Liver (tissue), 9 donors: ENCODE measurements around the gene PTPRC. TPM values are rescaled to one million over a fixed set of nuclear protein-coding genes. Genes with fewer than 3 reads are reported as not detected.

Experiments
- DNase-seq: peaks from one replicate; pipeline ENCODE4 v3.0.0-alpha.2; 2017; ENCODE audit warnings: low spot score
- H3K27ac ChIP-seq, 2 donors: one replicate each; pipeline ENCODE4 v1.7.0; 2013; ENCODE audit warnings: inconsistent platforms in 2 of 2, low read length in 2 of 2, control low read depth in 1 of 2, low read depth in 1 of 2, mild to moderate bottlenecking in 1 of 2
- H3K27me3 ChIP-seq, 4 donors: one replicate each; pipeline versions ENCODE4 v1.6.1 to v1.7.0; 2013; ENCODE audit warnings: low read length in 3 of 4, inconsistent platforms in 1 of 4, mild to moderate bottlenecking in 1 of 4, moderate library complexity in 1 of 4; ENCODE audit not compliant: control insufficient read depth in 4 of 4, insufficient read depth in 4 of 4
- H3K36me3 ChIP-seq, 4 donors: one replicate each; pipeline versions ENCODE4 v1.6.1 to v1.7.0; 2013; ENCODE audit warnings: low read length in 3 of 4, mild to moderate bottlenecking in 3 of 4, low read depth in 1 of 4, moderate library complexity in 1 of 4; ENCODE audit not compliant: control insufficient read depth in 4 of 4, insufficient read depth in 3 of 4
- H3K4me1 ChIP-seq, 4 donors: one replicate each; pipeline versions ENCODE4 v1.6.1 to v1.7.0; 2013; ENCODE audit warnings: low read length in 3 of 4, mild to moderate bottlenecking in 3 of 4, moderate library complexity in 1 of 4; ENCODE audit not compliant: control insufficient read depth in 4 of 4, insufficient read depth in 4 of 4
- H3K4me3 ChIP-seq, 3 donors: one replicate each; pipeline versions ENCODE4 v1.6.1 to v1.7.0; 2013; ENCODE audit warnings: low read length in 3 of 3, control low read depth in 1 of 3, low read depth in 1 of 3, mild to moderate bottlenecking in 1 of 3
- H3K9ac ChIP-seq, 2 donors: one replicate each; pipeline ENCODE4 v1.7.0; 2013; ENCODE audit warnings: low read length in 2 of 2, mild to moderate bottlenecking in 2 of 2, moderate library complexity in 2 of 2, control low read depth in 1 of 2, low read depth in 1 of 2
- H3K9me3 ChIP-seq, 4 donors: one replicate each; pipeline versions ENCODE4 v1.6.1 to v1.7.0; 2013; ENCODE audit warnings: low read length in 3 of 4; ENCODE audit not compliant: control insufficient read depth in 4 of 4
- ATF3 ChIP-seq: IDR thresholded peaks from 2 replicates; pipeline ENCODE4 v1.6.1; 2016; ENCODE audit warnings: antibody characterized with exemption
- CTCF ChIP-seq: fragments of 150-350 bp; IDR thresholded peaks from 2 replicates; pipeline ENCODE4 v1.5.1; 2017; ENCODE audit warnings: improper control_type of control experiment, low read depth, low read length; ENCODE audit not compliant: missing input control
- EGR1 ChIP-seq, 2 donors: IDR thresholded peaks; 2 replicates each; pipeline ENCODE4 v1.6.1; 2016 to 2018; ENCODE audit warnings: antibody characterized with exemption in 2 of 2, low read depth in 2 of 2
- FOXA1 ChIP-seq: IDR thresholded peaks from 2 replicates; pipeline ENCODE4 v1.6.1; 2016; ENCODE audit warnings: antibody characterized with exemption
- FOXA2 ChIP-seq: IDR thresholded peaks from 2 replicates; pipeline ENCODE4 v1.6.1; 2016; ENCODE audit warnings: antibody characterized with exemption
- HNF4A ChIP-seq, 2 donors: conservative IDR thresholded peaks; 2 replicates each; pipeline ENCODE4 v1.6.1; 2016; ENCODE audit warnings: antibody characterized with exemption in 2 of 2, mild to moderate bottlenecking in 2 of 2
- HNF4G ChIP-seq: IDR thresholded peaks from 2 replicates; pipeline ENCODE4 v1.6.1; 2016; ENCODE audit warnings: antibody characterized with exemption
- JUND ChIP-seq, 2 donors: IDR thresholded peaks; 2 replicates each; pipeline ENCODE4 v1.6.1; 2016; ENCODE audit warnings: antibody characterized with exemption in 2 of 2
- MAX ChIP-seq: IDR thresholded peaks from 2 replicates; pipeline ENCODE4 v1.6.1; 2016; ENCODE audit warnings: antibody characterized with exemption
- NR2F2 ChIP-seq: IDR thresholded peaks from 2 replicates; pipeline ENCODE4 v1.6.1; 2016; ENCODE audit warnings: antibody characterized with exemption
- REST ChIP-seq: IDR thresholded peaks from 2 replicates; pipeline ENCODE4 v1.6.1; 2016; ENCODE audit warnings: antibody characterized with exemption, mild to moderate bottlenecking
- RXRA ChIP-seq, 2 donors: IDR thresholded peaks; 2 replicates each; pipeline ENCODE4 v1.6.1; 2017 to 2018; ENCODE audit warnings: antibody characterized with exemption in 2 of 2, mild to moderate bottlenecking in 1 of 2
- SP1 ChIP-seq: IDR thresholded peaks from 2 replicates; pipeline ENCODE4 v1.6.1; 2018; ENCODE audit warnings: antibody characterized with exemption, mild to moderate bottlenecking
- TAF1 ChIP-seq: conservative IDR thresholded peaks from 2 replicates; pipeline ENCODE4 v1.6.1; 2016; ENCODE audit warnings: antibody characterized with exemption, mild to moderate bottlenecking
- YY1 ChIP-seq: IDR thresholded peaks from 2 replicates; pipeline ENCODE4 v1.6.1; 2016; ENCODE audit warnings: antibody characterized with exemption, mild to moderate bottlenecking
- ZBTB33 ChIP-seq: IDR thresholded peaks from 2 replicates; pipeline ENCODE4 v1.6.1; 2016; ENCODE audit warnings: antibody characterized with exemption
- whole genome bisulfite sequencing: extraction: QIAGEN DNeasy Blood & Tissue Kit; methylation state at CpG from one replicate; pipeline ENCODE4 v1.1.7; 2013; 5-methylcytosine and 5-hydroxymethylcytosine counted together
- polyA plus RNA-seq, 2 donors: library from polyadenylated mRNA; stranded (reverse) in 1 of 2; unstranded in 1 of 2; fragments of 200-250 nt in 1 of 2; fragments of >200 nt in 1 of 2; fragmentation: Nextera tagmentation in 1 of 2; extraction: Ambion mirVana in 1 of 2; gene quantifications; one replicate each; pipeline versions ENCODE4 v1.2.1 to v1.2.3, GENCODE V29; 2013 to 2015
- total RNA-seq, 2 donors: library from RNA; depleted of rRNA; stranded (reverse); fragments of >200 nt; gene quantifications; one replicate each; pipeline ENCODE4 v1.2.3, GENCODE V29; 2014
- donor health status: healthy.
- donor health status: healthy.
- donor health status: healthy.
- donor health status: healthy.
- donor health status: healthy.

Gene PTPRC
- total and polyA plus RNA-seq, 4 donors: 5.8 to 34.1 (median 16.2) TPM

GRCh38 chr1:198657550-198658064 lies 18.8 kb downstream of the PTPRC start:
- WGBS: 61% methylated on average over 3 of the region's 3 CpGs
- Histone ChIP-seq H3K4me1 (no peaks in the 10 kb centered on the region), H3K4me3 (no peak overlapping the region), H3K36me3 (no peaks in the 10 kb centered on the region), H3K9me3 (no peaks in the 10 kb centered on the region), H3K27ac (peak overlapping the region; percentile 58 to 59), H3K9ac (peak overlapping the region in 1 of 2 donors; percentile 6), H3K27me3 (no peaks in the 10 kb centered on the region)
- DNase-seq: no peak
- TF ChIP-seq RXRA (IDR thresholded peaks at IDR 0.05): no peak
- TF ChIP-seq YY1: no peak
- TF ChIP-seq HNF4A (conservative IDR thresholded peaks at IDR 0.05): no peak
- no peak for TF ChIP-seq FOXA1
- no peak for TF ChIP-seq EGR1 (IDR thresholded peaks at IDR 0.05; ENCODE audit: low read depth in 2 of 2)
- no peak for TF ChIP-seq ZBTB33
- no peak for TF ChIP-seq MAX
- TF ChIP-seq TAF1: no peak
- TF ChIP-seq CTCF: no peak
- no peak for TF ChIP-seq REST
- no peak for TF ChIP-seq NR2F2
- TF ChIP-seq FOXA2: no peak
- no peak for TF ChIP-seq ATF3
- no peak for TF ChIP-seq SP1
- no peak for TF ChIP-seq JUND (IDR thresholded peaks at IDR 0.05)
- no peak for TF ChIP-seq HNF4G
